H1 (cell line): Measurements from ENCODE around the gene STRADB. TPM values are rescaled to one million over a fixed set of nuclear protein-coding genes. Genes with fewer than 3 reads are reported as not detected.

Experiments
- CEBPB ChIP-seq: IDR thresholded peaks from 2 replicates; pipeline ENCODE4 v1.6.1; 2012; ENCODE audit warnings: low read depth, low read length
- CREB1 ChIP-seq: IDR thresholded peaks from 2 replicates; pipeline ENCODE4 v1.6.1; 2012; ENCODE audit warnings: inconsistent platforms
- RFX5 ChIP-seq: IDR thresholded peaks from 2 replicates; pipeline ENCODE4 v1.6.1; 2011; ENCODE audit warnings: low read depth, low read length, improper control_type of control experiment, borderline replicate concordance
- SIX5 ChIP-seq: IDR thresholded peaks from 2 replicates; pipeline ENCODE4 v1.6.1; 2011; ENCODE audit warnings: mild to moderate bottlenecking, low read depth, low read length
- SP1 ChIP-seq: IDR thresholded peaks from 2 replicates; pipeline ENCODE4 v1.6.1; 2011; ENCODE audit warnings: low read depth, low read length
- SUZ12 ChIP-seq: fragments of 200-600 bp; sonication (generic); IDR thresholded peaks from 2 replicates; pipeline ENCODE4 v1.6.1; 2012; ENCODE audit warnings: mild to moderate bottlenecking, inconsistent platforms, low read length, moderate library complexity, mixed read lengths
- TBP ChIP-seq: IDR thresholded peaks from 2 replicates; pipeline ENCODE4 v1.6.1; 2011; ENCODE audit warnings: low read depth, low read length, improper control_type of control experiment
- polyA plus RNA-seq, 7 experiments: library from polyadenylated mRNA; depleted of rRNA in 3 of 7; stranded (reverse) in 5 of 7; unstranded in 2 of 7; fragments of >200 nt in 5 of 7; fragments of 200-250 nt in 2 of 7; gene quantifications; 1 replicate in 5 of 7; 2 replicates in 1 of 7; 4 replicates in 1 of 7; pipeline versions ENCODE4 v1.2.1 to v1.2.3, GENCODE V29; 2011 to 2013; ENCODE audit warnings: missing spikeins in 2 of 7, mixed read lengths in 2 of 7
- total RNA-seq: library from RNA; stranded (reverse); fragmentation: NEBNext Ultra II Directional; extraction: Animal tissue kit (Norgen Biotek cat#: 25700); gene quantifications from 2 replicates; pipeline ENCODE4 v1.2.1, GENCODE V29; 2021
- TF ChIP-seq, protein P1 (sequence below): fragments of 300-600 bp; sonication (generic); IDR thresholded peaks from 2 replicates; pipeline ENCODE4 v1.7.1; 2012; ENCODE audit warnings: low read length, moderate library complexity, mild to moderate bottlenecking, inconsistent platforms; ENCODE audit not compliant: insufficient replicate concordance
- TF ChIP-seq, protein P2 (sequence below): IDR thresholded peaks from 2 replicates; pipeline ENCODE4 v1.6.1; 2012; ENCODE audit warnings: low read length, inconsistent platforms

STRADB gene
- total and polyA plus RNA-seq, 2 of the 8 experiments (the other 6 are each of a cell fraction or from before 2014, with no cell fraction given) = 20.9 to 34.9 TPM

DNA sequence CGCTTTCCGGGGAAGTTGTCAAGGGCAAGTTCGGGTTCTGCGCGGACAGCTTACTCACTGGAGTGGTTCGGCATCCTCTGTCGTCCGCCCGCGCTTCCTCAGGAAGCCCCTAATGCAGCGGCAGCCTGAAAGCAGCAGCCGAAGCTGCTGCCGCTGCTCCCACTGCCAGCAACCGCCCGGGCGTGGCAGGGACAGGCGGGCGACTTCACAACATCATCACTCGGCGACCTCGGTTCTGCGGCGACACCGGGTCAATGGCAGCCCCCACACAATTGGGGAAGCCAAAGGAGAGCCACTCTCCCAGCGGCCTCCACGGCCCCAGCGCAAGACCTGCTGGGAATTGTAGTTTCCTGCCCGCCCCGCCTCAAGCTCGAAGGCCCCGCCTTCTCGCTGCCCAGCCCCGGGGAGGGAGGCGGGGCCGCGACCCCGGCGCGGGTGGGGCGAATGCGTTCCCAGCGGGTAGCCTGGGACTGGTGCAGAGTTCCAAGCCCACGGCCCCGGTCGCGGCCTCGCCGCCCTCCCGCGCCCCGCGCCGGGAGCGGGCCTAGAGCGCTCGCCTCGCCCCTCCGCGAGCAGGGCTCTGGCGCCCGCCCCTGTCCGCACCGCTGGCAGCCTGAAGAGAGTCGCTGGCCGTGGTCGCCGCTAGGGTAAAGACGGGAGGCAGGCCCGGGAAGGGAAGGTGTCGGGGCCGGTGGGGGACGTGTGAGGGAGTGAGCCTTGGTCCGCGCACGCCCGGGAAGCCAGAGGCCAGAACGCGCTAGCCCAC is at the start of gene STRADB, which contains the start of gene TRAK2 (continued):
- TF ChIP-seq, protein P1, sequence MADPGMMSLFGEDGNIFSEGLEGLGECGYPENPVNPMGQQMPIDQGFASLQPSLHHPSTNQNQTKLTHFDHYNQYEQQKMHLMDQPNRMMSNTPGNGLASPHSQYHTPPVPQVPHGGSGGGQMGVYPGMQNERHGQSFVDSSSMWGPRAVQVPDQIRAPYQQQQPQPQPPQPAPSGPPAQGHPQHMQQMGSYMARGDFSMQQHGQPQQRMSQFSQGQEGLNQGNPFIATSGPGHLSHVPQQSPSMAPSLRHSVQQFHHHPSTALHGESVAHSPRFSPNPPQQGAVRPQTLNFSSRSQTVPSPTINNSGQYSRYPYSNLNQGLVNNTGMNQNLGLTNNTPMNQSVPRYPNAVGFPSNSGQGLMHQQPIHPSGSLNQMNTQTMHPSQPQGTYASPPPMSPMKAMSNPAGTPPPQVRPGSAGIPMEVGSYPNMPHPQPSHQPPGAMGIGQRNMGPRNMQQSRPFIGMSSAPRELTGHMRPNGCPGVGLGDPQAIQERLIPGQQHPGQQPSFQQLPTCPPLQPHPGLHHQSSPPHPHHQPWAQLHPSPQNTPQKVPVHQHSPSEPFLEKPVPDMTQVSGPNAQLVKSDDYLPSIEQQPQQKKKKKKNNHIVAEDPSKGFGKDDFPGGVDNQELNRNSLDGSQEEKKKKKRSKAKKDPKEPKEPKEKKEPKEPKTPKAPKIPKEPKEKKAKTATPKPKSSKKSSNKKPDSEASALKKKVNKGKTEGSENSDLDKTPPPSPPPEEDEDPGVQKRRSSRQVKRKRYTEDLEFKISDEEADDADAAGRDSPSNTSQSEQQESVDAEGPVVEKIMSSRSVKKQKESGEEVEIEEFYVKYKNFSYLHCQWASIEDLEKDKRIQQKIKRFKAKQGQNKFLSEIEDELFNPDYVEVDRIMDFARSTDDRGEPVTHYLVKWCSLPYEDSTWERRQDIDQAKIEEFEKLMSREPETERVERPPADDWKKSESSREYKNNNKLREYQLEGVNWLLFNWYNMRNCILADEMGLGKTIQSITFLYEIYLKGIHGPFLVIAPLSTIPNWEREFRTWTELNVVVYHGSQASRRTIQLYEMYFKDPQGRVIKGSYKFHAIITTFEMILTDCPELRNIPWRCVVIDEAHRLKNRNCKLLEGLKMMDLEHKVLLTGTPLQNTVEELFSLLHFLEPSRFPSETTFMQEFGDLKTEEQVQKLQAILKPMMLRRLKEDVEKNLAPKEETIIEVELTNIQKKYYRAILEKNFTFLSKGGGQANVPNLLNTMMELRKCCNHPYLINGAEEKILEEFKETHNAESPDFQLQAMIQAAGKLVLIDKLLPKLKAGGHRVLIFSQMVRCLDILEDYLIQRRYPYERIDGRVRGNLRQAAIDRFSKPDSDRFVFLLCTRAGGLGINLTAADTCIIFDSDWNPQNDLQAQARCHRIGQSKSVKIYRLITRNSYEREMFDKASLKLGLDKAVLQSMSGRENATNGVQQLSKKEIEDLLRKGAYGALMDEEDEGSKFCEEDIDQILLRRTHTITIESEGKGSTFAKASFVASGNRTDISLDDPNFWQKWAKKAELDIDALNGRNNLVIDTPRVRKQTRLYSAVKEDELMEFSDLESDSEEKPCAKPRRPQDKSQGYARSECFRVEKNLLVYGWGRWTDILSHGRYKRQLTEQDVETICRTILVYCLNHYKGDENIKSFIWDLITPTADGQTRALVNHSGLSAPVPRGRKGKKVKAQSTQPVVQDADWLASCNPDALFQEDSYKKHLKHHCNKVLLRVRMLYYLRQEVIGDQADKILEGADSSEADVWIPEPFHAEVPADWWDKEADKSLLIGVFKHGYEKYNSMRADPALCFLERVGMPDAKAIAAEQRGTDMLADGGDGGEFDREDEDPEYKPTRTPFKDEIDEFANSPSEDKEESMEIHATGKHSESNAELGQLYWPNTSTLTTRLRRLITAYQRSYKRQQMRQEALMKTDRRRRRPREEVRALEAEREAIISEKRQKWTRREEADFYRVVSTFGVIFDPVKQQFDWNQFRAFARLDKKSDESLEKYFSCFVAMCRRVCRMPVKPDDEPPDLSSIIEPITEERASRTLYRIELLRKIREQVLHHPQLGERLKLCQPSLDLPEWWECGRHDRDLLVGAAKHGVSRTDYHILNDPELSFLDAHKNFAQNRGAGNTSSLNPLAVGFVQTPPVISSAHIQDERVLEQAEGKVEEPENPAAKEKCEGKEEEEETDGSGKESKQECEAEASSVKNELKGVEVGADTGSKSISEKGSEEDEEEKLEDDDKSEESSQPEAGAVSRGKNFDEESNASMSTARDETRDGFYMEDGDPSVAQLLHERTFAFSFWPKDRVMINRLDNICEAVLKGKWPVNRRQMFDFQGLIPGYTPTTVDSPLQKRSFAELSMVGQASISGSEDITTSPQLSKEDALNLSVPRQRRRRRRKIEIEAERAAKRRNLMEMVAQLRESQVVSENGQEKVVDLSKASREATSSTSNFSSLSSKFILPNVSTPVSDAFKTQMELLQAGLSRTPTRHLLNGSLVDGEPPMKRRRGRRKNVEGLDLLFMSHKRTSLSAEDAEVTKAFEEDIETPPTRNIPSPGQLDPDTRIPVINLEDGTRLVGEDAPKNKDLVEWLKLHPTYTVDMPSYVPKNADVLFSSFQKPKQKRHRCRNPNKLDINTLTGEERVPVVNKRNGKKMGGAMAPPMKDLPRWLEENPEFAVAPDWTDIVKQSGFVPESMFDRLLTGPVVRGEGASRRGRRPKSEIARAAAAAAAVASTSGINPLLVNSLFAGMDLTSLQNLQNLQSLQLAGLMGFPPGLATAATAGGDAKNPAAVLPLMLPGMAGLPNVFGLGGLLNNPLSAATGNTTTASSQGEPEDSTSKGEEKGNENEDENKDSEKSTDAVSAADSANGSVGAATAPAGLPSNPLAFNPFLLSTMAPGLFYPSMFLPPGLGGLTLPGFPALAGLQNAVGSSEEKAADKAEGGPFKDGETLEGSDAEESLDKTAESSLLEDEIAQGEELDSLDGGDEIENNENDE = no peak
- TF ChIP-seq CEBPB = no peak
- no peak for TF ChIP-seq RFX5
- TF ChIP-seq SUZ12 = no peak
- peak; percentile 88 for TF ChIP-seq SIX5
- peak; percentile 63 for TF ChIP-seq TBP
- TF ChIP-seq, protein P2, sequence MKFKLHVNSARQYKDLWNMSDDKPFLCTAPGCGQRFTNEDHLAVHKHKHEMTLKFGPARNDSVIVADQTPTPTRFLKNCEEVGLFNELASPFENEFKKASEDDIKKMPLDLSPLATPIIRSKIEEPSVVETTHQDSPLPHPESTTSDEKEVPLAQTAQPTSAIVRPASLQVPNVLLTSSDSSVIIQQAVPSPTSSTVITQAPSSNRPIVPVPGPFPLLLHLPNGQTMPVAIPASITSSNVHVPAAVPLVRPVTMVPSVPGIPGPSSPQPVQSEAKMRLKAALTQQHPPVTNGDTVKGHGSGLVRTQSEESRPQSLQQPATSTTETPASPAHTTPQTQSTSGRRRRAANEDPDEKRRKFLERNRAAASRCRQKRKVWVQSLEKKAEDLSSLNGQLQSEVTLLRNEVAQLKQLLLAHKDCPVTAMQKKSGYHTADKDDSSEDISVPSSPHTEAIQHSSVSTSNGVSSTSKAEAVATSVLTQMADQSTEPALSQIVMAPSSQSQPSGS = no peak
- peak; percentile 97 for TF ChIP-seq CREB1
- no peak for TF ChIP-seq SP1
